GM23248 (cell line): ENCODE data around the gene GLYR1. TPM values are rescaled to one million over a fixed set of nuclear protein-coding genes. Genes with fewer than 3 reads are reported as not detected.

ENCODE experiments used
- DNase-seq: peaks from one replicate; pipeline ENCODE4 v3.0.0-alpha.2; 2015
- H2AFZ ChIP-seq: fragments of 200-600 bp; sonication (generic); 2 replicates; pipeline ENCODE4 v1.6.1; 2016; ENCODE audit warnings: antibody characterized with exemption
- H3F3A ChIP-seq: fragments of 200-600 bp; sonication (generic); 2 replicates; pipeline ENCODE4 v1.6.1; 2016; ENCODE audit warnings: mild to moderate bottlenecking, antibody characterized with exemption, mixed run types; ENCODE audit not compliant: insufficient read depth
- H3K27ac ChIP-seq: fragments of 200-600 bp; sonication (generic); 2 replicates; pipeline ENCODE4 v1.5.1; 2016; ENCODE audit warnings: mild to moderate bottlenecking
- H3K27me3 ChIP-seq: fragments of 200-600 bp; sonication (generic); replicated peaks from 2 replicates; pipeline ENCODE4 v1.6.1; 2016; ENCODE audit warnings: mild to moderate bottlenecking; ENCODE audit not compliant: insufficient read depth
- H3K36me3 ChIP-seq: fragments of 200-600 bp; sonication (generic); 2 replicates; pipeline ENCODE4 v1.6.1; 2016; ENCODE audit warnings: low read depth, mild to moderate bottlenecking
- H3K4me1 ChIP-seq: fragments of 200-600 bp; sonication (generic); 2 replicates; pipeline ENCODE4 v1.6.1; 2016; ENCODE audit warnings: mild to moderate bottlenecking; ENCODE audit not compliant: insufficient read depth
- H3K4me2 ChIP-seq: fragments of 200-600 bp; sonication (generic); one replicate; pipeline ENCODE4 v1.6.1; 2016; ENCODE audit warnings: mild to moderate bottlenecking; ENCODE audit not compliant: unreplicated experiment
- H3K4me3 ChIP-seq: fragments of 200-600 bp; sonication (generic); 2 replicates; pipeline ENCODE4 v1.5.1; 2016; ENCODE audit warnings: mild to moderate bottlenecking
- H3K79me2 ChIP-seq: fragments of 200-600 bp; sonication (generic); 2 replicates; pipeline ENCODE4 v1.6.1; 2016; ENCODE audit warnings: mild to moderate bottlenecking; ENCODE audit not compliant: insufficient read depth
- H3K9ac ChIP-seq: fragments of 200-600 bp; sonication (generic); 2 replicates; pipeline ENCODE4 v1.6.1; 2016; ENCODE audit warnings: mild to moderate bottlenecking
- H3K9me2 ChIP-seq: fragments of 200-600 bp; sonication (generic); 2 replicates; pipeline ENCODE4 v1.6.1; 2016; ENCODE audit warnings: mixed run types, mild to moderate bottlenecking, moderate library complexity; ENCODE audit not compliant: insufficient read depth
- H3K9me3 ChIP-seq: fragments of 200-600 bp; sonication (generic); one replicate; pipeline ENCODE4 v1.6.1; 2017; ENCODE audit warnings: low read depth
- H4K20me1 ChIP-seq: fragments of 200-600 bp; sonication (generic); 2 replicates; pipeline ENCODE4 v1.6.0; 2016; ENCODE audit not compliant: insufficient read depth
- EZH2 ChIP-seq: fragments of 200-600 bp; sonication (generic); IDR thresholded peaks from 2 replicates; pipeline ENCODE4 v1.6.1; 2018; ENCODE audit warnings: antibody characterized with exemption, mild to moderate bottlenecking; ENCODE audit not compliant: insufficient read depth, poor library complexity, severe bottlenecking
- EZH2phosphoT487 ChIP-seq: fragments of 200-600 bp; sonication (generic); IDR thresholded peaks from 2 replicates; pipeline ENCODE4 v1.6.1; 2018; ENCODE audit warnings: antibody characterized with exemption, moderate library complexity, mild to moderate bottlenecking, low read depth; ENCODE audit not compliant: insufficient read depth
- WGBS, 2 experiments: methylation state at CpG; one replicate each; pipeline ENCODE4 v1.1.6; 2015 to 2017; ENCODE audit warnings: low lambda C conversion rate in 2 of 2, low coverage in 1 of 2; ENCODE audit errors: missing lambda C conversion rate in 2 of 2; 5-methylcytosine and 5-hydroxymethylcytosine counted together
- in situ Hi-C: fragments of 300-500 bp; cut with MboI; formaldehyde crosslinking; loops from 2 replicates; pipeline ENCODE4 v1.15.0; 2020
- polyA plus RNA-seq: library from polyadenylated mRNA; unstranded; fragments of >200 nt; fragmentation: Nextera tagmentation; extraction: Ambion mirVana; gene quantifications from 2 replicates; pipeline ENCODE4 v1.2.1, GENCODE V29; 2016
- total RNA-seq: library from RNA; depleted of rRNA; stranded (reverse); fragments of >200 nt; shearing (Covaris generic); gene quantifications from 2 replicates; pipeline ENCODE4 v1.2.3, GENCODE V29; 2014

Gene GLYR1
- total and polyA plus RNA-seq, 2 experiments from 2014 or later = 31.2 to 39.9 TPM

- TF ChIP-seq EZH2phosphoT487 (no peak), EZH2 (no peak)
- no peaks in the 10 kb centered on the region for H3K27me3 ChIP-seq
- H3K36me3 ChIP-seq = peaks cover 34% of the 10 kb centered on the region
- H2AFZ ChIP-seq = no peak overlapping the region
- H3K4me1 ChIP-seq = peaks cover under 1% of the 10 kb centered on the region; the same call in 1 of the 2 replicates
- no peaks in the 10 kb centered on the region for H3K79me2 ChIP-seq
- no peak overlapping the region for H3K9ac ChIP-seq
- WGBS, 2 experiments = 87 to 92% methylated on average over 11 of the region's 11 CpGs
- H3K9me2 ChIP-seq = no peaks in the 10 kb centered on the region
- no peaks in the 10 kb centered on the region for H4K20me1 ChIP-seq
- no peaks in the 10 kb centered on the region for H3K9me3 ChIP-seq
- H3K27ac ChIP-seq = no peak overlapping the region
- H3F3A ChIP-seq = peaks cover 2% of the 10 kb centered on the region
- in situ Hi-C loops = no loop called here
- no peak overlapping the region for H3K4me3 ChIP-seq
- no peak overlapping the region for H3K4me2 ChIP-seq
- no peak for DNase-seq
Measured at GRCh38 chr16:4876646-4877379, 29.7 kb upstream of the GLYR1 start.

- H3K4me3 ChIP-seq = no peak overlapping the region
Measured at GRCh38 chr16:4874666-4875065, 27.6 kb upstream of the GLYR1 start.

GRCh38 chr16:4873091-4873490, 26.0 kb upstream of the GLYR1 start:
- H3K9me2 ChIP-seq = no peaks in the 10 kb centered on the region
- no peaks in the 10 kb centered on the region for H3K4me1 ChIP-seq
- H3K4me3 ChIP-seq = no peak overlapping the region
- H3F3A ChIP-seq = no peaks in the 10 kb centered on the region
- H3K9ac ChIP-seq = no peak overlapping the region
- peaks cover 14% of the 10 kb centered on the region; the same call in 1 of the 2 replicates for H3K36me3 ChIP-seq
- H2AFZ ChIP-seq = no peak overlapping the region
- no peak overlapping the region for H3K4me2 ChIP-seq
- peaks cover 18% of the 10 kb centered on the region for H3K79me2 ChIP-seq
- no peaks in the 10 kb centered on the region for H3K9me3 ChIP-seq
- in situ Hi-C loops = no loop called here
- no peaks in the 10 kb centered on the region for H4K20me1 ChIP-seq
- no peak overlapping the region for H3K27ac ChIP-seq
- H3K27me3 ChIP-seq = no peaks in the 10 kb centered on the region
- no peak for DNase-seq
- WGBS, 2 experiments = 70 to 72% methylated on average over 3 of the region's 3 CpGs
- TF ChIP-seq EZH2 (no peak), EZH2phosphoT487 (no peak)

More at GRCh38 chr16:4874666-4875065, 27.6 kb upstream of the GLYR1 start:
- in situ Hi-C loops = no loop called here
- H4K20me1 ChIP-seq = no peaks in the 10 kb centered on the region
- H2AFZ ChIP-seq = no peak overlapping the region
- WGBS, 2 experiments = 64 to 69% methylated on average over 8 of the region's 8 CpGs
- H3K9me3 ChIP-seq = no peaks in the 10 kb centered on the region
- no peak overlapping the region for H3K9ac ChIP-seq
- no peaks in the 10 kb centered on the region for H3K4me1 ChIP-seq
- H3K79me2 ChIP-seq = peaks cover 2% of the 10 kb centered on the region; the same call in 1 of the 2 replicates
- TF ChIP-seq EZH2 (no peak), EZH2phosphoT487 (no peak)
- no peaks in the 10 kb centered on the region for H3K9me2 ChIP-seq
- H3F3A ChIP-seq = no peaks in the 10 kb centered on the region
- H3K27ac ChIP-seq = no peak overlapping the region
- H3K4me2 ChIP-seq = no peak overlapping the region
- peaks cover 22% of the 10 kb centered on the region; the same call in 1 of the 2 replicates for H3K36me3 ChIP-seq
- H3K27me3 ChIP-seq = no peaks in the 10 kb centered on the region
- DNase-seq = no peak

GRCh38 chr16:4871071-4871470, 24.0 kb upstream of the GLYR1 start:
- H3K9me2 ChIP-seq = no peaks in the 10 kb centered on the region
- H3K9ac ChIP-seq = no peak overlapping the region
- H3K79me2 ChIP-seq = peaks cover 38% of the 10 kb centered on the region
- no peak overlapping the region for H3K27ac ChIP-seq
- H3K4me2 ChIP-seq = no peak overlapping the region
- in situ Hi-C loops = no loop called here
- H3K9me3 ChIP-seq = no peaks in the 10 kb centered on the region
- WGBS, 2 experiments = 80 to 81% methylated on average over 4 of the region's 4 CpGs
- no peak for DNase-seq
- no peak overlapping the region for H3K4me3 ChIP-seq
- no peaks in the 10 kb centered on the region for H3K4me1 ChIP-seq
- no peaks in the 10 kb centered on the region for H3K27me3 ChIP-seq
- TF ChIP-seq EZH2 (no peak), EZH2phosphoT487 (no peak)
- H3K36me3 ChIP-seq = peaks cover 10% of the 10 kb centered on the region; the same call in 1 of the 2 replicates
- no peaks in the 10 kb centered on the region for H4K20me1 ChIP-seq
- no peaks in the 10 kb centered on the region for H3F3A ChIP-seq
- H2AFZ ChIP-seq = no peak overlapping the region
